ENCODE measurements around the gene PRMT1. TPM values are rescaled to one million over a fixed set of nuclear protein-coding genes. Genes with fewer than 3 reads are reported as not detected.

Gene PRMT1
- total RNA-seq, 1 donor from 2014 or later = 156 TPM

GRCh38 chr19:49690656-49691242, 13.7 kb downstream of the PRMT1 start, which contains the start of gene CPT1C:
TSS of gene CPT1C (plus strand) at chr19:49691116. CDS start at chr19:49692253, 1,137 bp downstream.
- no peak for DNase-seq (ENCODE audit: extremely low spot score in 2 of 2)
- intact Hi-C loops (cut with DNase I) = no loop called here
- H3K36me3 ChIP-seq = peaks cover 0 to 14% of the 10 kb centered on the region in 2 donors
- no peaks in the 10 kb centered on the region for H3K27me3 ChIP-seq
- no peaks in the 10 kb centered on the region for H3K9me3 ChIP-seq
- TF ChIP-seq POLR2AphosphoS5 (IDR thresholded peaks at IDR 0.05; ENCODE audit: insufficient read depth in 1 of 2, low read depth in 1 of 2) (peak in 1 of 2 donors; percentile 90), POLR2A (IDR thresholded peaks at IDR 0.05) (peak in 1 of 2 donors; percentile 39), CTCF (IDR thresholded peaks at IDR 0.05) (no peak)
- H3K4me3 ChIP-seq = peak within 1 kb of the TSS; percentile 49 to 62
- peaks cover 21% of the 10 kb centered on the region for H3K4me1 ChIP-seq
- peak within 1 kb of the TSS; percentile 79 for H3K27ac ChIP-seq

- Histone ChIP-seq H3K36me3 (peaks cover 0 to 6% of the 10 kb centered on the region in 2 donors), H3K4me3 (peak overlapping the region; percentile 49 to 62), H3K27ac (peak overlapping the region; percentile 79), H3K9me3 (no peaks in the 10 kb centered on the region), H3K27me3 (no peaks in the 10 kb centered on the region), H3K4me1 (peaks cover 21% of the 10 kb centered on the region)
- no peak for DNase-seq (ENCODE audit: extremely low spot score in 2 of 2)
- TF ChIP-seq POLR2A (IDR thresholded peaks at IDR 0.05) (no peak), POLR2AphosphoS5 (IDR thresholded peaks at IDR 0.05; ENCODE audit: insufficient read depth in 1 of 2, low read depth in 1 of 2) (no peak), CTCF (IDR thresholded peaks at IDR 0.05) (no peak)
- intact Hi-C loops (cut with DNase I) = no loop called here
Measured at GRCh38 chr19:49691243-49692146, 14.4 kb downstream of the PRMT1 start.

GRCh38 chr19:49692147-49692506, 15.1 kb downstream of the PRMT1 start:
- Histone ChIP-seq H3K9me3 (no peaks in the 10 kb centered on the region), H3K36me3 (peaks cover 0 to under 1% of the 10 kb centered on the region in 2 donors), H3K27me3 (no peaks in the 10 kb centered on the region), H3K4me3 (peak overlapping the region; percentile 49 to 62), H3K27ac (no peak overlapping the region), H3K4me1 (peaks cover 21% of the 10 kb centered on the region)
- intact Hi-C loops (cut with DNase I) = no loop called here
- no peak for DNase-seq (ENCODE audit: extremely low spot score in 2 of 2)
- TF ChIP-seq CTCF (IDR thresholded peaks at IDR 0.05) = no peak
- no peak for TF ChIP-seq POLR2AphosphoS5 (IDR thresholded peaks at IDR 0.05; ENCODE audit: insufficient read depth in 1 of 2, low read depth in 1 of 2)
- TF ChIP-seq POLR2A (IDR thresholded peaks at IDR 0.05) = no peak

- TF ChIP-seq POLR2AphosphoS5 (IDR thresholded peaks at IDR 0.05; ENCODE audit: insufficient read depth in 1 of 2, low read depth in 1 of 2) (no peak), CTCF (IDR thresholded peaks at IDR 0.05) (no peak), POLR2A (IDR thresholded peaks at IDR 0.05) (no peak)
- H3K4me1 ChIP-seq = peaks cover 7% of the 10 kb centered on the region
- intact Hi-C loops (cut with DNase I) = no loop called here
- no peaks in the 10 kb centered on the region for H3K9me3 ChIP-seq
- H3K4me3 ChIP-seq = no peak overlapping the region
- H3K36me3 ChIP-seq = no peaks in the 10 kb centered on the region
- DNase-seq (ENCODE audit: extremely low spot score in 2 of 2) = no peak
- H3K27ac ChIP-seq = no peak overlapping the region
- no peaks in the 10 kb centered on the region for H3K27me3 ChIP-seq
Measured at GRCh38 chr19:49696115-49696514, 19.0 kb downstream of the PRMT1 start.
